GM19455 (cell line): ENCODE data around the gene KERA.

Experiments used
- ATAC-seq: cut with Tn5 transposase; IDR thresholded peaks from one replicate; pipeline ENCODE4 v1.9.1; 2021; ENCODE audit not compliant: unreplicated experiment

The KERA gene

DNA sequence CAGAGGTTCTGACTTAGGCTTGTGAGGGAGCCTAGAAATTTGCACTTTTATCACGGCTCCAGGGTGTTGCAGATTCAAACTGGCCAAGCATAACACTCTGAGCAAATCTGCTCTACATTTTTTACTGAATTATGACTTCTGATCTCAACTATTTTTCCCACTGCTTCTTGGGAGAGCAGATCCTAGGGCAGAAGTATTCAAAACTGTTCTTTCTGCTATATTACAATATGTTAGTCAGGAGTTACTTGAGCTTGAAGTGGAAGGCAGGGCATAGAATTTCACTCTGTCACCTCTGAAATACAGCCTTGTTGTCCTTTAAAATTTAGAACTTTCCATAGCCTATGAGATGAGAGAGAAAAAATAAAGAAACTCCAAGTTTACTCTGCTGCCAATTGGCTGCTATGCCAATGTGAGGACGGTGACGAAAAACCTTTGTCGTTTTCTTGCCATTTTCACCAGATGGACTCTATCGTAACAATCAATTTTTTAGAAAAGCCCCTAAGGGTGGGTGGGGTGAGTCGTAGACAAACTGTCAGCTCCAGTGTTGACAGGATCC, 16.4 kb upstream of the KERA start:
- no peak for ATAC-seq

DNA sequence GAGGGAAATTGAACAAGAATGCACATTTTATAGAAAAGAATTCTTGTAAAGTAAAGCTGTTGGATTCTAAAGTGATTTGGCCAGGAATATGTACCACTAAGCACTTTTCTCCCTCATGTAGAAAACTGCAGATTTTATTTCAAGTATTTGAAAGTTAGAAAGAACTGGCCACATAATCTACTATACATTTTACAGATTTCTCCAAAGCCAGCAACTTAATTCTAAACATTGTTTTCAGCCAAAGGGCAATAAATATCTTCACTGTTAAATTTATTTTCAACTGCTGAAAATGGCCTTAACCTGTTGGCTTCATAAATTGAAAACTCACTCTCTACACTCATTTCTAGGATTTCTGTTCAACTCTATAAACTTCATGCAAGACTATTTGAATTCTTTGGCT, 15.6 kb upstream of the KERA start:
- ATAC-seq, result no peak

DNA sequence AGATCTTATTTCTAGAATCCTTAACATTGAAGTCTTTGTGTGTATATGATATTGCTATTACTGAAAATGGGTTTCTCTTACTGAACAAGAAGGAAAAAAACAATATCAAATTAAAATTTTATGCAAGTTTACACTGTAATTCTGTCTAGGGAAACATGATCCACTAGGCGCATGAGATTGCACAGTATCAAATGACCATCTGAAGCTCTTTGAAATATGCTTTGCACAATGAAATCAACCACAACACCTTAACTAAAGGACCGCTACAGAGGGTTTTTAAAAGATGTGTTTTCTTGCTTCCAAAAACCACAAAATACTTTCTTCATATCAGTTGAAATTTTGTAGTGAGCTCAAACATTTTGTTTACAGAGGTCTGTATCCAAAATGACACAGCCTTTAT, 15.1 kb upstream of the KERA start:
- no peak for ATAC-seq

DNA sequence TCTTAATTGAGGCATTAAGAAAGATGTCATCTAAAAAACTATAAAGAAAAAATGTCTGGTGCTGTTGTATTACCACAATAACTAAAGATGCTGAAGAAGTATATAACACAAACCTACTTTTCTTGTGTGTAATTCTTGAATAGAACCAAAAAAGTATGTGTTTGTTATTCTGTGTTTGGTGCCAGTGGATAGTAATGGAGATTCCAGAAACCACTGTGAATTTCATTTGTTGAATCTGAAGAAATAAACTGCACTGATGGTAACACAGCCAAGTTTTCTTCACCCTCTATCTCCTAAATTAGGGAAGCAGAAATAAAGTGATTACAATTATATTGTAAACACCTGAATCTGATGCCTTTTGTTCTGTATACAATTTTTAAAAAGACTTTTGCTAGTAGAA, 13.1 kb upstream of the KERA start:
- ATAC-seq, result no peak

DNA sequence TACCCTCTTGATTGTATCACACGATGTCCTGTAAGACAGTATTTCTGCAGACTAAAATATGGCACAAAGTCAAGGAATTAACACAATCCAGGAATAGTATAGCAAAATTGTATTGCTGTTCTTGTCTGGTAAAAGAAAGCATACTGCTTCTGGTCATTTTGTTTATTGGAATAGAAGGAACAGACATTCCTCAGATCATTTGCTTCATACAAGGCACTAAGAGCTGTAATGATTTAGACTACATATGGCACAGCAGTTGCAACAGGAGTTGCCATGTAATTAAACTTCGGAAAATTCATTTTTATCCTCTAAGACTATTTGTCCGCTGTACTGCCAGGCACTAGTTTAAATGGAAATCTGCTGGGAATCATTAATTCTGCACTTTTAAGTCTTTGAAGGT, 7.6 kb upstream of the KERA start:
- ATAC-seq, result no peak

DNA sequence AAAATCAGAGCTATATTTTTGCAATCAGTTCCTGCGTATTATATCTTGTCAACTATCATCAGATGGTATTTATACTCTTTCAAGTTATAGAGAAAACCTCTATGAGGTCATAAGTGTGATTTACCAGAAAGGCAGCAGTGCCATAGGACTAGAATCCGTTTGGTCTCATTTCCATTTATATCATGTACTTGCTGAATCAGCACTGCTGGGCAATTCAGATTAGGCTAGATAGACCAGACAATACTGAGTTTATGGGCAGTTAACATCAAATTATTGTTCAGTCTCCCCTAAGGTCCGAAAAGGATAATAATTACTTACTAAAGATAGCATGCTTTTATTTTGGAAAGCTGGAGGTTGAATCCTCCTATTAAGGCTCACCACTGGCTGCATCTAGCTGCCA, 6.8 kb upstream of the KERA start:
- ATAC-seq, result no peak

DNA sequence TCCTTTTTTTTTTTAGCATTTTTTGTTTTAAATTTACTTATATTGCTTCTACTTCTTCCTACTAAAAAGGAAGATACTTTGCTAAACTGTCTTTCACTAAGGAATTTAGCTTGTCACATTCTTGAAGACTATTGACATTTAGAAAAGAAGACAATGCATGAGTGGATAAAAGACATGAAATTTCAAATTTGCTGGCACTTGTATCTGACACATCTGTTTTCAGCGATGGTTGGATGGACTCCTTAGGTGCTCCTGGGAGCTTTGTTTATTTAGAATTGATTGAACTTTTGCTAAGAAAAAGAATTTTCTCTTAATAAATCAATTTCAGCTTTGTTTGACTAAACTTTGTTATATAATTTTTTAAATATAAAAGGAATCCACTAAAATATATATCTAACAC, 3.3 kb upstream of the KERA start:
- no peak for ATAC-seq

DNA sequence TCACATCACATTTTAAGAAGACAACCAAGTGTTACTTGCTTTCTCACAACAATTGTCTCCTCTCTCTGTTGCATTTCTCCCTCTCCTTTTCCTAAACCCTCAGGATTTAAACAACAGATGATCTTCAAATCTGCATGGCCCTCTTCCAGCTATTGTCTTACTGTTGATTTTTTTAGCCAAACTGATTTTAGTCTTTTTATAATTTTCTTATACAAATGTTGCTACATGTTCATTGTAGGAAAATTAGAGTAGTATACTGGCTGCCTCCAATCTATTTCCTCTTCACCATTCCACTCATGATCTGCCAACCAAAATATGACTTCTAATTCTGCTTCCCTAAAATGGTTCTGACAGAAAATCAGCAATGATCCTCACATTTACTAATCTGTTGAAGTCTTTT, 1.4 kb upstream of the KERA start:
- no peak for ATAC-seq

DNA sequence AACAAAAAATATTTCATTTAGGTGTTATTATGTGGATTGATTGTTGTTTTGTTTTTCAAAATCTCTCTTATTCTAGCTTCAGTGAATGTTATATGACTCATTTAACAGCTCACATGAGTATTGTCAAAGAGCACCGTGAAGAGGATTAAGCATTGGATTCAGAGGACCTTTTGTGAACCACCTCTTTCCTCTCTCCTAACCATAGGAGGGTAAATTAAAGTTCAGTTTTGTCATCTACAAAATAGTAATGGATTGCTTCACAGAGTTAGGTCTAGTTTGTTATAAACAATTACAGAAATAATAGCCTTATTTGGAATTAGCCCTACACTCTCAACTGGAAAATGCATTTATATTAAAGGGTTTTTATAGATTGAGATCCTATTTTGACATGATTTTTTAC, 962 bp upstream of the KERA start:
- no peak for ATAC-seq

DNA sequence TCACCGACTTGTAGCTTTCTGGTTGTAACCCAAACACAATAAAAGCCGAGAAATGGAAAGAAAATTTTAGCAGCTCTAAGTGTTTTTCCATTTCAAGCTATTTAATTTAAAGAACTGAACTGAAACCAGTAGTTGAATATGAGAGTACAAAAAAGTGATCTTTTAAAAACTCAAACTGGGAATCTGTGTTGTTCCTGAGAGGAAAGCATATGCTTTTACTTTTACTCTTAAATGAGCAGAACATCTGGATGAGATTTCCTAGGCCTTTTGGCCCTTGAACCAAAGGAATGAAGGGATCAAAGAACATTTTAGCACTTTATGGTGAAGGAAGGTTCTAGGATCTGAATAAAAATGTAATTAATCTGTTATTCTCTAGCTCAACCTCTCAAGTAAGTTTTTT, 1.3 kb downstream of the KERA start:
- ATAC-seq, result no peak

DNA sequence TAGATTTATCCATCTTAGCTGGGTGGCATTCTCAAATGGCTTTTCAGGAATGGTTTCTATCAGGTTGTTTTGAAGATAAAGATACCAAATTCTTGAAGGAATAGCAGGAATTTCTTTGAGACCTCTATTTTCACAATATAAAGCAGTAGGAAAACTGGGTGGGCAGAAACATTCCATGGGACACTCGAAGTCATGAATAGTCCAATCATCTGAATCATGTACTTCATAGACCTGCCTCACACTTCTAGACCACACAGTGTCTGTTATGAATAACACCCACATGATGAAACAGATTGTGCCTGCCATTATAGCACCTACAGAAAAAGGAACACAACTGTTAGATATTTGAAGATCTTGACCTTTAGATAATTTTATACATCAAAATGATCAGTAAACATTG, 1.8 kb downstream of the KERA start:
- no peak for ATAC-seq

DNA sequence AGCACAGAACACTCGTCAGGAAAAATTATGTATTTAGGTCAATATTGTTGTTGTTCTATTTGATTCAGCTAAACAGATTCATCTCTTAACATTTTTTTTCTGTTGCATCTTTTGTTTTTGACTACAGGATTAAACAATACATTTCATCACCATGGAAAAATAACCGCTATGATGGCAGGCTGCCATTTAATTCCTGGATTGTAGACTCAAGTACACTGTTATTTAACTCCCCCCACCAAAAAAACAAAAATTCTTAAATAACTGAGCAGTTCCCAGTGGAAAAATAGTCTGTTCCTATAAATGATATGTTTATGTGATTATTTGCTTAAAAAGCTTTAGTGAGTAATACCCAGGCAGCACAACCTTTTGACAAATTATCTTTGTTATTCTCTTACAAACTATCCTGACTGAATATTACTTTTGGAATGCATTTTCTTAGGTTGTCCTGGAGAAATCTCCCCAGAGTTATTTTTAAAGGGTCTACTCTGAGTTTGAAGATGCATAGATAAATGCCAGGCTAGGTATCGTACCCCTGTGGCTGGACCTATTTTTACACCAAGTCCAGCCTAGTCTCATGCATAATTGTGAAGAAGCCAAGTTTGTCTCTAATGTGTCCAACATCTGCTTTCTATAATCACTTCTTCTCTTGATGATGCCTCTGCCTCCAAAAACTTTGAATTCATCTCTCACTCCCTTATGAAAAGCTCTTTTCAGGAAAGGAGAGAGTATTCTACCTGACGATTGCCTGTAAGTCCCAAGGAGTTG, 3.7 kb downstream of the KERA start:
- no peak for ATAC-seq

DNA sequence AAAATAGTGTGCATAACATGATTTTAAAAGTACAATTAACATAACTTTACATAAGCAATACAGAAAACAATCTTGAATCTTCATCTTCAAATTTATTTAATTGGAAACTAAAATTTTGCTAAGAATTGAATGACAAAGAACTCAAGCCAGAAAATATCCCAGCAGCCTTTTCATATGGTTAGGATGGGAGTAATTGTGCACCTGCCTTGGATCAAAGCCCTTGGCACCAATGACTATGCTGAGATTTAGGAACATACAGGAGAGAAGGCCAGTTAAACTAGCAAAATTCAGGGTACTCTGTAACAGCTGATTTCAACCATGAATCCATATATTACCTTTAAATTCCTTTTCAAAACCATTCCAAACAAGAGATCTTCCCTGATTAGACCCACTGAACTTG, 5.8 kb downstream of the KERA start:
- ATAC-seq, result no peak

DNA sequence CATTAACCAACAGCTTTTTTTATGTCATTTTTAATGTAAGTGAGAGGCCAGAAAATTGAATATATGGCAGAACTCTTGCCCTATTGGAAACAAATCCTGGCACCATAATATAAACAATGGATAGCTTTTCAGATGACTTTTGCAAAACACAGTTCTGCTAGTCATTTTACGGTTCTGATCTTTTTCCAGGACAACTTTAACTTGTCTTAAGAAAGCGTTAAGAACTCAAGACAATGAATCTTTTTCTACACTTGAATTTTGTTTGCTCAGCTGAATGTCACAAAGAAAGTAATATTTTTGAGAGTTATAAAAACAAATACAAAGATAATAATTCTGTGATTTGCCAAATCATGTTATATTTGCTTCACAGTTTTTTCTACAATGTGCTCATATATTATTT, 13.2 kb downstream of the KERA start:
- no peak for ATAC-seq

DNA sequence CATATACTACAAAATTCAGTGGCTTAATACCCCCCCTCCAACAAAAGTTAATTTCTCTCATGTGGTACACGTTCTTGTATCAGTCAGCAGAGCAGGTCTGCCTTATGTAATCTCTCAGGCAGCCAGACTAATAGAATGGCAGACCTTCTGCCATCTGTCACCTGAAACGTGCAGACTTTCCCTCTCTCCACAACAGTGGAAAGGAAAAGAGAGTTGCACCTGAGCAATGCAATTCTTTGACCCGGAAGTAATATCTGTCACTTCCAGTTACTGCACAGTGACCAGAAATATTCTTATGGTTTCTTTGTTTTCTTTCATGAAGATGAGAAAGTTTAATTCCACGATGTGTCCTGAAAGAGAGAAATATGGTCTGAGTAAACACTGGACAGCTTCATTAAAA, 14.4 kb downstream of the KERA start:
- no peak for ATAC-seq

DNA sequence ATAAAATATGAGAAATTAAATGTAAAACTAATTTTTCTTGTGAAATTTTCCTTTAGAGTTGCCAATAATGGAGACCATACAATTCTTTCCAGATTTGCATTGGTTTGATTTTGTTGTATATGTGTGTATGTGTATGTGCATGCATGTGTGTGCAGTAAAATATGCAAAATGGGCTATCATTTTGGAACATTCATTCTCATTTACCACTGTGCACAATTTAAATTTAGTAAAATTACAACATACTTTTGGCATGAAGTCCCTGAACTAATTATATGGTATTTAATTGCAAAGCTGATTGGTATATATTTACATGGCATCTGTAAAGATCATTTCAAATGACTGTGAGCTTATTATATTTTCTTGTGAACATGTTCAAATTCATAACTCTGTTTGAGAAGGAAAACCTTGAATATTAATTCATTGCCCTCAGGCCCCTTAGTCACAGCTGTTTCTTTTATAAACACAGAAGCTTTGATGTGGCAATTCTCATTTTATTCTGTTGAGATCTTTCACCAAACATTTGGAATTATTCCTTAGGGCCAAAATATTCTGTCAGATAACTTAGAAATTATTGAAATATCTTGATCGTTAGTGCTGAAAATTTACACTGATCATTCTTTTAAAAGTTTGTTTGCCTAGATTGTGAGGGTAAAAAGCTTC, 17.6 kb downstream of the KERA start:
- ATAC-seq, result no peak

DNA sequence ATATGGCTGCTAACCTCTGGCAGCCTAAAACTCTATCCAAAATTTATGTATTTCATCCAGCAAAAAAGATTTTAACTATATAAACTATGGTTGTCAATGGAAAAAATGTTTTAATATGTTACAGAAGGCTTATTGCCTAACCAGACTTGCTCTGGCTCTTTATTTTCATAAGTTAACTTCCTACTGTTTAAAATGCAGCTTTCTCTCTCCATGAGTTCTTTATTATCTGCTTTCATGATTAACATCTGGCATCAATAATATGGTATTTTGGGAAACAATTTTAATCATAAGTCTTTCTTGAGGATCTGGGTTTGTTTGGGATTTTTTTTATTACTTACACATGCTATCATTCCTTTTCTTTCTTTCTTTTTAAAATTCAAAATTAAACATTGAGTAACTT, 20.5 kb downstream of the KERA start:
- no peak for ATAC-seq

DNA sequence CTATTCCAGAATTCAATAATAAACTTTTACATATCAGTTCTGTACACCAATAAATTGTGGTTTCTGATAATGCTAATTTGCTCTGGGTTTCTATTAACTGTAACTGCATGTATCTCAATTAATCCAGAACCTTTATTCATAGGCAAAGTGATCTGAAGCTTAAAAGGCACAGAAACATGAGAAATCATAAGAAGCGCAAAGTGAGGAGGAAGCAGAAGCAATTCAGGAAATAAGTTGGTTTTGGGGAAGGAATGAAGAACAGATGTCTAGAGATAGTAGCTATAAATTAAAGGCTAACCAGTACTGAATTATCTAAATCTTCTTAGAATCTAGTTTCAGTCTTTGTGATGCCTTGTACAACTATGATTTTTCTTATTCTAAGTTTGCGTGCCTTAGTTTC, 24.6 kb downstream of the KERA start:
- no peak for ATAC-seq

DNA sequence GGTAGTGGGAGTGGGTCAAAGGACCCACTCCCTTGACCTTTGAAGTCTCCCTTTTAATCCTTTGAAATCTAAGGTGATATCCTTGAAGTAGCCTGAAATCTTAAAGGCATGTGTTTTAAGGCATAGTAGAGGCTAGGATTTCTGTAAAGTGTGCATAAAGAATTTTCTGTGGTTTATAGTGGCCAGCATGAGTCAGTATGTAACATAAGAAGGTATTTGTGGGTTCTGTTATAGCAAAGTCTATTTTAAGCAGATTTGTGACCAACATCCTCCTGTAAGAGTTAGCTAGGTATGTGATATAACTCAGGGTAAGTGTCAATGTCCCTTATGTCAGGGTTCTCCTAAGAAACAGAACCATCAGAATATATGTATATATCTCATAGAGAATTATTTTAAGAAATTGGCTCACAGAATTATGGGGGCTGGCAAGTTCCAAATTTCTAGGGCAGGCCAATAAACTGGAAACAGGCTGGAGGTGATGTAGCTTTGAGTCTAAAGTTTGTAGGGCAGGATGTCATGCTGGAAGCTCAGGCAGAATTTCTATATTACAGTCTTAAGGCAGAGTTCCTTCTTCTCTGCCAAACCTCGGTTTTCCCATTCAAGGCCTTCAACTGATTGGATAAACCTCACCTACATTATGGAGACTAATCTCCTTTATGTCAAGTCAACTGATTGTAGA, 34.4 kb downstream of the KERA start:
- no peak for ATAC-seq

DNA sequence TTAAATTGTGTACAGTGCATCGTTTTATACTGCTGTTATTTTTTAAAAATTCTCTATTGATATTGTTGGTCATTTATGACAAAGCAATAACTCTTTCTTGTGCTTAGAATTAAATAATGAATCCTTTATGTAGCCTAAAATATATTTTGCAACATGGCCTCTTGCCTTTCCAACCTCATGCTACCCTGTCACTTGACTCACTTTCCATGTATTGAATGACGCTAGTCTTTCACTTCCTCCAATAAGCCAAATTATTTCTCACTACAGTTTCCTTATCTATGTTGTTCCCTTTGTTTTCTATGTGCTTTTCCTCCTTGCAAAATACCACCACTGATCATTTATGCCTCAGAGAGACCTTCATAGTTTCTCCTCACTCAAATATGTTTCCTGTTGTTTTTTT, 36.7 kb downstream of the KERA start:
- no peak for ATAC-seq

DNA sequence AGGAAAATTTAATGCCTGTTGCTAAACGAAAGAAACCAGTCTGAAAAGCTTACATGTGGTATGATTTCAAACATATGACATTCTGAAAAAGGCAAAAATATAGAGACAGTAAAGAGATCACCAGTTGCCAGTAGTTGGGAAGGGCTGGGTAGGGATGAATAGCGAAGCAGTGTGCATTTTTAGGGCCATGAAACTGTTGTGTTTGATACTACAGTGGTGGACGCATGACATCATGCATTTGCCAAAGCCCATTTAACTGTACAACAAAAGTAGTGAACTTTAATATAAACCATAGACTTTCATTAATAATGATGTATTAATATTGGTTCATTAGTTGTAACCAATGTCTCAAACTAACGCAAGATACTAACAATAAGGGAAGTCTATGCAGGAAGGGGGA, 38.4 kb downstream of the KERA start:
- no peak for ATAC-seq
